H1 (cell line): ENCODE measurements around the gene GPR17. TPM values are rescaled to one million over a fixed set of nuclear protein-coding genes. Genes with fewer than 3 reads are reported as not detected.

Experiments
- CTCF ChIA-PET: fragments of 300-600 bp; sonication (Branson Sonifier 250); formaldehyde crosslinking; loops from one replicate; lab custom pipeline; 2021; ENCODE audit not compliant: partially characterized antibody; lab: Charles Lee
- POLR2A ChIA-PET: fragments of 300-600 bp; sonication (Branson Sonifier 250); formaldehyde crosslinking; loops from one replicate; lab custom pipeline; 2021; ENCODE audit warnings: inconsistent platforms; ENCODE audit not compliant: partially characterized antibody; lab: Charles Lee
- DNase-seq, 2 experiments: peaks; one replicate each; pipeline versions ENCODE4 v3.0.0 to v3.0.0-alpha.2; 2010 to 2022; ENCODE audit warnings: low spot score in 2 of 2, low read depth in 1 of 2, mixed read lengths in 1 of 2
- FAIRE-seq: peaks from 2 replicates; lab custom pipeline; 2011; peaks lifted over from hg19 to GRCh38; lab: Jason Lieb, UNC
- H2AFZ ChIP-seq: 2 replicates; pipeline ENCODE4 v1.8.1; 2012; ENCODE audit warnings: low read length, inconsistent platforms
- H2AK5ac ChIP-seq: 2 replicates; pipeline ENCODE4 v1.6.1; 2013; ENCODE audit warnings: low read depth, low read length
- H2BK120ac ChIP-seq: replicated peaks from 2 replicates; pipeline ENCODE3; 2013; ENCODE audit warnings: low read depth, low read length, inconsistent platforms
- H2BK12ac ChIP-seq: 2 replicates; pipeline ENCODE4 v1.6.1; 2013; ENCODE audit warnings: low read depth, low read length
- H2BK15ac ChIP-seq: 2 replicates; pipeline ENCODE4 v1.6.1; 2013; ENCODE audit warnings: low read length
- H2BK20ac ChIP-seq: 2 replicates; pipeline ENCODE4 v1.6.1; 2013; ENCODE audit warnings: low read length
- H2BK5ac ChIP-seq: 2 replicates; pipeline ENCODE4 v1.6.1; 2013; ENCODE audit warnings: low read depth, low read length
- H3K14ac ChIP-seq: 2 replicates; pipeline ENCODE4 v1.6.1; 2013; ENCODE audit warnings: inconsistent platforms; ENCODE audit not compliant: insufficient read length
- H3K18ac ChIP-seq: 2 replicates; pipeline ENCODE4 v1.6.1; 2013; ENCODE audit warnings: low read length; ENCODE audit errors: extremely low read depth
- H3K23ac ChIP-seq: 2 replicates; pipeline ENCODE4 v1.6.1; 2013; ENCODE audit warnings: inconsistent platforms; ENCODE audit not compliant: insufficient read length
- H3K23me2 ChIP-seq: 2 replicates; pipeline ENCODE4 v1.6.1; 2013; ENCODE audit warnings: low read depth, low read length
- H3K27ac ChIP-seq: 2 replicates; pipeline ENCODE4 v1.6.1; 2011; ENCODE audit warnings: low read depth, low read length, inconsistent platforms
- H3K27me3 ChIP-seq, 4 experiments: replicated peaks in 1 of 4; 1 replicate in 1 of 4; 2 replicates in 3 of 4; pipeline versions ENCODE4 v1.6.1 to v1.8.1; 2011 to 2013; ENCODE audit warnings: low read length in 3 of 4, mild to moderate bottlenecking in 3 of 4, inconsistent platforms in 2 of 4, mixed read lengths in 2 of 4, moderate library complexity in 1 of 4; ENCODE audit not compliant: control insufficient read depth in 3 of 4, insufficient read depth in 3 of 4; ENCODE audit errors: extremely low read depth in 1 of 4
- H3K36me3 ChIP-seq, 4 experiments: 2 replicates each; pipeline versions ENCODE4 v1.6.1 to v1.8.1; 2011 to 2013; ENCODE audit warnings: mild to moderate bottlenecking in 4 of 4, low read length in 3 of 4, moderate library complexity in 2 of 4, control low read depth in 1 of 4, inconsistent platforms in 1 of 4; ENCODE audit not compliant: insufficient read depth in 4 of 4, control insufficient read depth in 2 of 4
- H3K4ac ChIP-seq: replicated peaks from 2 replicates; pipeline ENCODE3; 2013; ENCODE audit warnings: low read length, low read depth, mixed read lengths, inconsistent platforms; ENCODE audit not compliant: insufficient read length
- H3K4me1 ChIP-seq, 4 experiments: replicated peaks in 1 of 4; 1 replicate in 1 of 4; 2 replicates in 3 of 4; pipeline versions ENCODE4 v1.6.1 to v1.8.1; 2011 to 2013; ENCODE audit warnings: low read length in 3 of 4, inconsistent platforms in 2 of 4, mixed read lengths in 1 of 4; ENCODE audit not compliant: insufficient read depth in 4 of 4, control insufficient read depth in 3 of 4
- H3K4me2 ChIP-seq, 2 experiments: 2 replicates each; pipeline versions ENCODE4 v1.6.1 to v1.8.1; 2011 to 2013; ENCODE audit warnings: low read depth in 2 of 2, low read length in 2 of 2, control low read depth in 1 of 2, inconsistent platforms in 1 of 2, mild to moderate bottlenecking in 1 of 2; ENCODE audit not compliant: insufficient read depth in 1 of 2
- H3K4me3 ChIP-seq, 4 experiments: fragments of 200-600, 300-600 bp in 1 of 4; sonication (generic), shearing (Covaris generic), sonication (Bioruptor Twin) in 1 of 4; 2 replicates each; pipeline versions ENCODE4 v1.5.1 to v1.8.1; 2011 to 2016; ENCODE audit warnings: low read length in 4 of 4, low read depth in 3 of 4, control low read depth in 2 of 4, inconsistent platforms in 2 of 4, mild to moderate bottlenecking in 2 of 4, mixed read lengths in 1 of 4, moderate library complexity in 1 of 4; ENCODE audit not compliant: insufficient read depth in 2 of 4; ENCODE audit errors: extremely low read depth in 1 of 4
- H3K56ac ChIP-seq: replicated peaks from 2 replicates; pipeline ENCODE3; 2013; ENCODE audit warnings: low read depth, mild to moderate bottlenecking, mixed read lengths, low read length, inconsistent platforms; ENCODE audit not compliant: insufficient read length
- H3K79me1 ChIP-seq: 2 replicates; pipeline ENCODE4 v1.6.1; 2013; ENCODE audit warnings: low read depth, low read length, control low read depth
- H3K79me2 ChIP-seq, 2 experiments: 2 replicates each; pipeline versions ENCODE4 v1.6.1 to v1.8.1; 2012 to 2013; ENCODE audit warnings: low read length in 2 of 2, mild to moderate bottlenecking in 2 of 2, inconsistent platforms in 1 of 2; ENCODE audit not compliant: insufficient read depth in 2 of 2, control insufficient read depth in 1 of 2
- H3K9ac ChIP-seq, 4 experiments: replicated peaks in 1 of 4; 1 replicate in 1 of 4; 2 replicates in 3 of 4; pipeline versions ENCODE4 v1.6.1 to v1.8.1; 2011 to 2013; ENCODE audit warnings: low read depth in 3 of 4, low read length in 3 of 4, control low read depth in 2 of 4, mild to moderate bottlenecking in 2 of 4, moderate library complexity in 2 of 4, inconsistent platforms in 1 of 4; ENCODE audit errors: extremely low read depth in 1 of 4
- H3K9me3 ChIP-seq, 2 experiments: 2 replicates each; pipeline versions ENCODE4 v1.6.1 to v1.8.1; 2012 to 2013; ENCODE audit warnings: mild to moderate bottlenecking in 2 of 2, moderate library complexity in 2 of 2, control low read depth in 1 of 2, inconsistent platforms in 1 of 2, low read depth in 1 of 2, low read length in 1 of 2, mixed read lengths in 1 of 2; ENCODE audit not compliant: insufficient read depth in 2 of 2
- H4K20me1 ChIP-seq, 2 experiments: replicated peaks in 1 of 2; 2 replicates each; pipeline versions ENCODE3 to v1.8.1; 2011 to 2013; ENCODE audit warnings: inconsistent platforms in 2 of 2, low read length in 2 of 2, mild to moderate bottlenecking in 1 of 2; ENCODE audit not compliant: insufficient read depth in 2 of 2, control insufficient read depth in 1 of 2
- H4K5ac ChIP-seq: 2 replicates; pipeline ENCODE4 v1.6.1; 2013; ENCODE audit warnings: low read length, low read depth, mixed read lengths, inconsistent platforms; ENCODE audit not compliant: insufficient read length
- H4K8ac ChIP-seq: 2 replicates; pipeline ENCODE4 v1.8.0; 2013; ENCODE audit warnings: mild to moderate bottlenecking, moderate library complexity, low read length, inconsistent platforms; ENCODE audit not compliant: insufficient read depth; ENCODE audit errors: extremely low read depth
- H4K91ac ChIP-seq: replicated peaks from 2 replicates; pipeline ENCODE3; 2013; ENCODE audit warnings: low read length, mixed read lengths, inconsistent platforms; ENCODE audit not compliant: insufficient read length
- CHD1 ChIP-seq: IDR thresholded peaks from 2 replicates; pipeline ENCODE4 v1.6.1; 2012; ENCODE audit warnings: low read depth, low read length, improper control_type of control experiment
- SRF ChIP-seq: IDR thresholded peaks from 2 replicates; pipeline ENCODE4 v1.6.1; 2011; ENCODE audit warnings: mild to moderate bottlenecking, low read depth, low read length, moderate library complexity
- WGBS, 2 experiments: shearing (Covaris generic) in 1 of 2; methylation state at CpG; one replicate each; pipeline versions ENCODE4 v1.1.6 to v1.1.7; 2013 to 2015; ENCODE audit warnings: low lambda C conversion rate in 2 of 2, mixed read lengths in 2 of 2, inconsistent platforms in 1 of 2, low coverage in 1 of 2, missing lambda C conversion rate in 1 of 2; ENCODE audit not compliant: insufficient replicate concordance in 2 of 2, insufficient coverage in 1 of 2, insufficient read length in 1 of 2; ENCODE audit errors: extremely low coverage in 1 of 2, missing lambda C conversion rate in 1 of 2; 5-methylcytosine and 5-hydroxymethylcytosine counted together
- polyA plus RNA-seq, 7 experiments: library from polyadenylated mRNA; depleted of rRNA in 3 of 7; stranded (reverse) in 5 of 7; unstranded in 2 of 7; fragments of >200 nt in 5 of 7; fragments of 200-250 nt in 2 of 7; gene quantifications; 1 replicate in 5 of 7; 2 replicates in 1 of 7; 4 replicates in 1 of 7; pipeline versions ENCODE4 v1.2.1 to v1.2.3, GENCODE V29; 2011 to 2013; ENCODE audit warnings: missing spikeins in 2 of 7, mixed read lengths in 2 of 7
- total RNA-seq: library from RNA; stranded (reverse); fragmentation: NEBNext Ultra II Directional; extraction: Animal tissue kit (Norgen Biotek cat#: 25700); gene quantifications from 2 replicates; pipeline ENCODE4 v1.2.1, GENCODE V29; 2021

The GPR17 gene
- total and polyA plus RNA-seq, 2 of the 8 experiments (the other 6 are each of a cell fraction or from before 2014, with no cell fraction given), result 0.03 TPM; not detected in 1

DNA sequence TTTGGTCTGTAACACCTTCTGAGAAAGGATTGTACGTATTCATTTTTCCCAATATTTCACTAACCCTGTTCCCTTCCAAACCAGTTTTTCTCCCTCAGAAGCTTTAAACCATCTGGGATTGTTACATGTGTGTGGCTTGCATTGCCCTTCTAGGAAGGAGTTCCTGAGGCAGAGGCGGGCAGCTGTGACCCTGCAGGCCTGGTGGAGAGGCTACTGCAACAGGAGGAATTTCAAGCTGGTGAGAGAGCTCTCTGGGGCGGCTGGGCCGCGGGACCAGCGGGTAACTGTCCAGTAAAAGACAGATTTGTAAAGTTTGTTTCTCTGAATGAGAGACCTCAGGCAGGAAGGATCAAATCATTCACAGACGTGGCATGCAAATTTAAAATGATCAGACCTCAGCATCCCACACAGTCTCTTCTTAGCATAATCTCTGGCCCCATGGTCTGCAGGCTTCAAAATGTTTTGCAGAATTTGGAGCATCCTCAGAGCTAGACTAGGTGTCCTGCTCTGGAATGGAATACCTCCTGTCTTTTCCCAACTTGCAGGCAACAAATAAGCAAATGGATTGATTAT lies 40.2 kb upstream of the GPR17 start:
- Histone ChIP-seq H3K36me3 (no peaks in the 10 kb centered on the region), H3K23ac (no peak overlapping the region), H4K91ac (no peak overlapping the region), H3K4me2 (no peak overlapping the region), H3K27ac (no peak overlapping the region), H2BK20ac (no peak overlapping the region), H2BK15ac (no peak overlapping the region), H3K79me1 (no peaks in the 10 kb centered on the region), H4K5ac (no peak overlapping the region), H3K56ac (no peak overlapping the region), H3K4me1 (no peaks in the 10 kb centered on the region), H4K20me1 (no peaks in the 10 kb centered on the region), H3K14ac (no peak overlapping the region), H3K27me3 (peaks cover 0 to 2% (median 0%) of the 10 kb centered on the region in 4 experiments; a peak in 1 of 7 replicates), H3K4ac (no peak overlapping the region), H3K23me2 (no peaks in the 10 kb centered on the region), H3K18ac (no peak overlapping the region), H2AK5ac (no peak overlapping the region), H2BK5ac (no peak overlapping the region), H2BK120ac (no peak overlapping the region), H3K79me2 (no peaks in the 10 kb centered on the region), H2AFZ (no peak overlapping the region; the same call in 1 of the 2 replicates), H4K8ac (peak overlapping the region; percentile 43; the same call in 1 of the 2 replicates), H3K4me3 (no peak overlapping the region), H3K9me3 (no peaks in the 10 kb centered on the region; a peak in 1 of 4 replicates), H3K9ac (no peak overlapping the region), H2BK12ac (no peak overlapping the region)
- ChIA-PET POLR2A (no interaction called here), CTCF (interaction anchor here (1.2 to 8.1 kb wide), 5 partner anchors 10 to 44 kb away, joined by 3 to 54 read pairs (median 4); no protein-coding TSS in a partner anchor)
- whole genome bisulfite sequencing, 2 experiments, result 88% methylated on average over 7 of the region's 7 CpGs; no CpG with 5 or more reads in 1 of the 2 experiments
- FAIRE-seq, result no peak
- DNase-seq, result no peak
- TF ChIP-seq CHD1 (no peak), SRF (no peak)
